Activated gamma-delta T cell treated with Interleukin-2 at 50 U/mL for 16 hours (primary cell): ENCODE results near the gene DEPDC5.

Experiments used
- DNase-seq: peaks from one replicate; pipeline ENCODE4 v3.0.0-alpha.2; 2020

DEPDC5 gene

GRCh38 chr22:31853736-31854495 lies 100.1 kb downstream of the DEPDC5 start:
- no peak for DNase-seq

- no peak for DNase-seq
Observed at GRCh38 chr22:31857247-31857646, 103.4 kb downstream of the DEPDC5 start.

- no peak for DNase-seq
Observed at GRCh38 chr22:31861226-31861840, 107.5 kb downstream of the DEPDC5 start.

- DNase-seq = no peak
Observed at GRCh38 chr22:31866918-31867317, 113.1 kb downstream of the DEPDC5 start.

- DNase-seq = no peak
Observed at GRCh38 chr22:31867386-31868153, 113.8 kb downstream of the DEPDC5 start.

GRCh38 chr22:31869739-31870138 lies 115.9 kb downstream of the DEPDC5 start:
- no peak for DNase-seq

- DNase-seq = no peak
Observed at GRCh38 chr22:31870890-31871289, 117.1 kb downstream of the DEPDC5 start.

- no peak for DNase-seq
Observed at GRCh38 chr22:31871480-31871879, 117.7 kb downstream of the DEPDC5 start.

- DNase-seq = no peak
Observed at GRCh38 chr22:31872209-31872608, 118.4 kb downstream of the DEPDC5 start.

GRCh38 chr22:31874821-31875220 lies 121.0 kb downstream of the DEPDC5 start:
- DNase-seq = no peak

GRCh38 chr22:31876156-31876920 lies 122.5 kb downstream of the DEPDC5 start:
- no peak for DNase-seq

GRCh38 chr22:31879585-31879984 lies 125.8 kb downstream of the DEPDC5 start:
- no peak for DNase-seq

GRCh38 chr22:31881200-31881599 lies 127.4 kb downstream of the DEPDC5 start:
- no peak for DNase-seq

GRCh38 chr22:31881865-31882264 lies 128.0 kb downstream of the DEPDC5 start:
- no peak for DNase-seq

GRCh38 chr22:31882971-31883370 lies 129.2 kb downstream of the DEPDC5 start:
- DNase-seq = no peak

GRCh38 chr22:31883989-31884388 lies 130.2 kb downstream of the DEPDC5 start:
- DNase-seq = no peak

GRCh38 chr22:31891366-31892079 lies 137.7 kb downstream of the DEPDC5 start:
- no peak for DNase-seq

GRCh38 chr22:31892080-31892433 lies 138.2 kb downstream of the DEPDC5 start:
- no peak for DNase-seq

- DNase-seq = no peak
Observed at GRCh38 chr22:31893460-31893859, 139.6 kb downstream of the DEPDC5 start.

- DNase-seq = no peak
Observed at GRCh38 chr22:31895411-31896123, 141.7 kb downstream of the DEPDC5 start.

- DNase-seq = no peak
Observed at GRCh38 chr22:31896472-31896871, 142.7 kb downstream of the DEPDC5 start.
